A673 (cell line): ENCODE measurements around the gene SMAD5. TPM values are rescaled to one million over a fixed set of nuclear protein-coding genes. Genes with fewer than 3 reads are reported as not detected.
A peak's percentile ranks its signal among the peaks of the same experiment; 100 is the strongest.

Experiments
- BruUV-seq: library from RNA; stranded (reverse); fragments of 400-500 nt; replicated peaks from 2 replicates; lab custom pipeline; 2021; lab: Mats Ljungman, UMichigan
- CTCF ChIA-PET: fragments of 300-600 bp; sonication (Branson Sonifier 250); formaldehyde crosslinking; loops from one replicate; lab custom pipeline; 2022; ENCODE audit warnings: antibody characterized with exemption; lab: Charles Lee
- POLR2A ChIA-PET: fragments of 300-600 bp; sonication (Branson Sonifier 250); formaldehyde crosslinking; loops from one replicate; lab custom pipeline; 2022; ENCODE audit warnings: antibody characterized with exemption; ENCODE audit not compliant: low non-redundant PET; lab: Charles Lee
- DNase-seq: peaks from one replicate; pipeline ENCODE4 v3.0.0-alpha.2; 2015; ENCODE audit warnings: low spot score
- H3K27ac ChIP-seq: fragments of 200-600 bp; sonication (generic); 2 replicates; pipeline ENCODE4 v1.5.1; 2016; ENCODE audit warnings: mixed run types, low read depth, mild to moderate bottlenecking, mixed read lengths, antibody characterized with exemption, low read length; ENCODE audit not compliant: poor library complexity, severe bottlenecking
- H3K27me3 ChIP-seq: fragments of 200-600 bp; sonication (generic); replicated peaks from 2 replicates; pipeline ENCODE4 v1.6.1; 2017; ENCODE audit warnings: mixed run types, low read depth, mild to moderate bottlenecking, mixed read lengths, antibody characterized with exemption, low read length; ENCODE audit not compliant: insufficient read depth, poor library complexity
- H3K36me3 ChIP-seq: fragments of 200-600 bp; sonication (generic); 2 replicates; pipeline ENCODE4 v1.6.1; 2016; ENCODE audit warnings: mixed run types, mild to moderate bottlenecking, mixed read lengths, antibody characterized with exemption, low read length; ENCODE audit not compliant: insufficient read depth, poor library complexity, severe bottlenecking
- H3K4me1 ChIP-seq: fragments of 200-600 bp; sonication (generic); 2 replicates; pipeline ENCODE4 v1.6.1; 2017; ENCODE audit warnings: mixed run types, mild to moderate bottlenecking, mixed read lengths, antibody characterized with exemption, low read length; ENCODE audit not compliant: insufficient read depth, poor library complexity, severe bottlenecking
- H3K4me3 ChIP-seq: fragments of 200-600 bp; sonication (generic); 2 replicates; pipeline ENCODE4 v1.5.1; 2016; ENCODE audit warnings: low read depth, mixed run types, mild to moderate bottlenecking, mixed read lengths, low read length; ENCODE audit not compliant: poor library complexity, severe bottlenecking
- H3K9me3 ChIP-seq: fragments of 200-600 bp; sonication (generic); 2 replicates; pipeline ENCODE4 v1.6.1; 2016; ENCODE audit warnings: mixed run types, low read depth, mild to moderate bottlenecking, mixed read lengths, antibody characterized with exemption, low read length; ENCODE audit not compliant: poor library complexity, severe bottlenecking
- EZH2 ChIP-seq: fragments of 200-600 bp; sonication (generic); IDR thresholded peaks from 2 replicates; pipeline ENCODE4 v1.6.1; 2017; ENCODE audit warnings: borderline replicate concordance, low read depth, mild to moderate bottlenecking, mixed read lengths, antibody characterized with exemption, low read length; ENCODE audit not compliant: poor library complexity, severe bottlenecking
- intact Hi-C: fragments of 100-400 bp; cut with micrococcal nuclease; formaldehyde crosslinking; loops from one replicate; pipeline ENCODE4 v1.10.0; 2022; ENCODE audit not compliant: unreplicated experiment
- total RNA-seq: library from RNA; stranded (reverse); gene quantifications from 2 replicates; pipeline ENCODE4 v1.2.3, GENCODE V29; 2021
- TF ChIP-seq, protein P1 (sequence below): fragments of 300-800, 200-600 bp; sonication (generic); conservative IDR thresholded peaks from 2 replicates; pipeline ENCODE4 v1.5.1; 2017; ENCODE audit warnings: low read depth, mild to moderate bottlenecking, antibody characterized with exemption, low read length, moderate library complexity, mixed read lengths

The SMAD5 gene
- total RNA-seq, 1 experiment from 2014 or later, result 72.0 TPM

DNA sequence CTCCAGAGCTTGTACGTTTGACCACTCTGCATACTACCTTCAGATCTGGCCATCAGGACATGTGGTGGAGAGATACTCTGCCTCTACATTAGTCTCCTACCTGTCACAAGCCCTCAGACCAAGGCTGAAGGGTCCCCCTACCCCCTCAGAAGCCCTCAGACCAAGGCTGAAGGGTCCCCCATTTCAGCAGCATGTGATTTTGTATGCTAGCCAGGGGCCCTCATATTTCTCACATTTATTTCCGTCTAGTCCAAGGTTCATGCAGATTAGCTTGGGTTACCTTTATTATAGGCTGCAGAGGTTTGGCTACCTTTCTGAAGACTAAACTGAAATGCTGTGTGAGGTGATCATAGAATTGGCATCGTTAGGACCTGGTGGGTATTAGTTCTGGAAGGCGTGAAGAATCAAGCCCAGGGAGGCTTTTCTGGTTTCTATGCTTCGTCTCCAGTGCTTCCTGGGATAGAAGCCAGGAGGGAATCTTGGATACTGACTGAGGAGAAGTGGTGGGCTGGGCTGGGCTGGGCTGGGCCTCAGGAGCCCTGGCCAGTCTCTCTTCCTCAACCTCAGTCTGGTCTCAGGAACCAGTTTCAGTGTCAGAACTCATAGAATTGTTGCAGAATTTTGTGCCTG lies 57.6 kb downstream of the SMAD5 start:
- intact Hi-C loops, result no loop called here
- H3K27me3 ChIP-seq, result peaks cover 54% of the 10 kb centered on the region

DNA sequence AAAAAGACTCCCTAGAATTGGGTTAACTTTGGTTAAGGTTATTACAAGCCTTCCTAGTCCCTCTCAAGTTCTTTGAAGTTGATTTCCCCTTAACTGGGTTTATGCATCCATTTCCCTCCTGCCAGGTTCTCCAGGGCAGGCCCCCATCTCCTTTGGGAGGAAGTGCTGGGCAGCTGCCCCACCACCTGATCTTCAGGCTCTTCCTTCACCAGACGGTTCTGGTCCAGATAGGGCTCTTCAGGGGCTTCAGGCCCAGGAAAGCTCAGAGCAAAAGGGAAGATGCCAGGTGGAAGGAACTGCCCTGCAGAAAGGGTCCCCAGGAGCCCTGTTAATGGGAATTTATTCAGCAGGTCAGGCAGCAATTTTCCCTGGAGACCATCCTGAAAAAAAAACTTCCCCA lies 58.3 kb downstream of the SMAD5 start:
- BruUV-seq, result no TSS peak
- no peaks in the 10 kb centered on the region for H3K4me1 ChIP-seq
- H3K4me3 ChIP-seq, result no peak overlapping the region
- DNase-seq, result no peak
- no peaks in the 10 kb centered on the region for H3K36me3 ChIP-seq
- ChIA-PET CTCF (no interaction called here), POLR2A (no interaction called here)
- intact Hi-C loops, result no loop called here
- no peak for TF ChIP-seq EZH2
- TF ChIP-seq, protein P1, sequence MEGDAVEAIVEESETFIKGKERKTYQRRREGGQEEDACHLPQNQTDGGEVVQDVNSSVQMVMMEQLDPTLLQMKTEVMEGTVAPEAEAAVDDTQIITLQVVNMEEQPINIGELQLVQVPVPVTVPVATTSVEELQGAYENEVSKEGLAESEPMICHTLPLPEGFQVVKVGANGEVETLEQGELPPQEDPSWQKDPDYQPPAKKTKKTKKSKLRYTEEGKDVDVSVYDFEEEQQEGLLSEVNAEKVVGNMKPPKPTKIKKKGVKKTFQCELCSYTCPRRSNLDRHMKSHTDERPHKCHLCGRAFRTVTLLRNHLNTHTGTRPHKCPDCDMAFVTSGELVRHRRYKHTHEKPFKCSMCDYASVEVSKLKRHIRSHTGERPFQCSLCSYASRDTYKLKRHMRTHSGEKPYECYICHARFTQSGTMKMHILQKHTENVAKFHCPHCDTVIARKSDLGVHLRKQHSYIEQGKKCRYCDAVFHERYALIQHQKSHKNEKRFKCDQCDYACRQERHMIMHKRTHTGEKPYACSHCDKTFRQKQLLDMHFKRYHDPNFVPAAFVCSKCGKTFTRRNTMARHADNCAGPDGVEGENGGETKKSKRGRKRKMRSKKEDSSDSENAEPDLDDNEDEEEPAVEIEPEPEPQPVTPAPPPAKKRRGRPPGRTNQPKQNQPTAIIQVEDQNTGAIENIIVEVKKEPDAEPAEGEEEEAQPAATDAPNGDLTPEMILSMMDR, result no peak
- peaks cover 58% of the 10 kb centered on the region for H3K27me3 ChIP-seq
- no peak overlapping the region for H3K27ac ChIP-seq
- H3K9me3 ChIP-seq, result no peaks in the 10 kb centered on the region

More for the DNA sequence above, 57.6 kb downstream of the SMAD5 start:
- H3K9me3 ChIP-seq, result no peaks in the 10 kb centered on the region
- H3K4me1 ChIP-seq, result no peaks in the 10 kb centered on the region
- ChIA-PET POLR2A (no interaction called here), CTCF (no interaction called here)
- TF ChIP-seq, protein P1, result no peak
- no peak for TF ChIP-seq EZH2
- H3K4me3 ChIP-seq, result no peak overlapping the region
- no TSS peak for BruUV-seq
- H3K36me3 ChIP-seq, result no peaks in the 10 kb centered on the region
- no peak overlapping the region for H3K27ac ChIP-seq
- DNase-seq, result no peak

DNA sequence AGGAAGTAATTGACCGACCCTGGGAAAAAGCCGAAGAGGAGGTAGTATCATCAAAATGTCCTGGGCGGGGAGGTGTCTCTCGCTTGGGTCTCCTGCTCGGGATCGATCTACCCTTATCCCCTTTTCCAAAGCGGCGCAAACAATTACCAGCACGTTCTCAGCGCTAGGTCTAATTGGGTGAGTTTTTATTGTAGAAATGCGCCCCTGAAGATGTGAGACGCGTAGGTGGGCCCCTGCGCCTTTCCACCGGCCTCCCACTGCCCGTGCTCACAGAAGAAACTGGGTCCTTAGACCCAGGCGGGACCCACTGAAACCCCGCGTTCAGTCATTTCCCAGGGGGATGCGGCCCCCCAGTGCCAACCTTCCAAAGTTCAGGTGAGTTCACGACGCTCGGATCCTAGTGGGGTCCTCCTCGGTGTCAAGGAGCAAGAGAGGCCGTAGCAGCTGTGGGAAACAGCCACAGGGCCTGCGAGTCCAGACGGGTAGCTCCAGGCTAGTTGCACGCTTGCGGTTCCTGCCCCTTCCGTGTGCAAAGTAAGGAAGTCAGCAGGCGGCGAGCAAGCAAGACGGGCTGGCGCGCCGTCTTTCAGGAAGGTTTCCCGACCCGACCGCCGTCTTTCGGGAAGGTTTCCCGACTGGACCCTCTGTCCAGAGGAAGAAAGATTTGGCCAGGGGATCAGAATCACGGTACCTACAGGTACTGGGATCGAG lies 58.8 kb downstream of the SMAD5 start:
- no peaks in the 10 kb centered on the region for H3K4me1 ChIP-seq
- peak overlapping the region; percentile 34 for H3K4me3 ChIP-seq
- POLR2A ChIA-PET, result no interaction called here
- H3K36me3 ChIP-seq, result no peaks in the 10 kb centered on the region
- peak; percentile 31 for DNase-seq
- intact Hi-C loops, result no loop called here
- no peak overlapping the region for H3K27ac ChIP-seq
- peaks cover 63% of the 10 kb centered on the region for H3K27me3 ChIP-seq
- BruUV-seq, result no TSS peak
- no peaks in the 10 kb centered on the region for H3K9me3 ChIP-seq
- CTCF ChIA-PET, result no interaction called here
- no peak for TF ChIP-seq EZH2
- TF ChIP-seq, protein P1, result no peak
